ENCODE results near the gene POLR1H.

DNA sequence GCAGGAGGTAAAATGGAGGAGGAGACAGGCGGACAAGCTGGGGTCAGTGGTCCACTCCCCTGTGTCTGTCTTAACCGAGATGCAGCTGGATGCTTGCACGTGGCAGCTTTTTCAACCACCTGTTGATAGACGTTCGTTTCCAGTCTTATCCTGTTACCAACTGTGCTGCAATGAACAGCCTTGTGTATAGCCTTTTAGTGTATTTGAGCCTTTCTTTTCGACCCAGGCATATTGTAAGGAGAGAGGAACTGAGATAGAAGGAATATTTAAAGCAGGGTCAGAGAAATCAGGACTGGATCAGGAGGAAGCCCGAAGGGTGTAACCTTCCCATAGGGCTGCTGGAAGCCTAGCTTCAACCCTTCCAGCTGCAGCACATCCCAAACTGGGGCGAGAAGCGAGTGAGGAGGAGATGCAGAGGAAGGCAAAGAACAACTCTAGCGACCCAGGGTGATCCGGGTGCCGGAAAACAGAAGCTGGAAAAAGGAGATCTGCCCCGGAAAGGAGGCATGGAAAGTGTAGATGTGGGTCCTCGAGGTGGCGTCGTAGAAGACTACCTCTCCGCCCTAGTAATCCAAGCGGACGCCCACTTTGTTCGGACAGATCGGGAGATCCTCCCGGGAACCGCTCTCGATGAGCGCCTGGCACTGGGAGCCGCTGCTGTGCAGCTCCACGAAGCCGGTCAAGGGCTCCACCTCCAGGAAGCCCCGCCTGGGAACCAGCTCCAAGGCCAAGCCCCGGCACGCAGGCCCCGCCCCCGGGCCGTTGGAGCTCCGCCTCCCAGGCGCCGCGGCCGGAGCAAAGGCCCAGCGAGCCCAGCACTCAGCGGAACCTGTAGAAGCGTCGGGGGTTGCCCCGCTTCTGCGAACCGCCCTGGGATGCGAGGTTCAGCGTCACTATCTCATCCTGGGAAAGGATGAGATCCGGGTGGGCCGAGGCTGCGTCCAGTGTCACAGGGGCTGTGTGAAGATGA lies 40.7 kb downstream of the POLR1H start:
- TF ChIP-seq, protein P1, sequence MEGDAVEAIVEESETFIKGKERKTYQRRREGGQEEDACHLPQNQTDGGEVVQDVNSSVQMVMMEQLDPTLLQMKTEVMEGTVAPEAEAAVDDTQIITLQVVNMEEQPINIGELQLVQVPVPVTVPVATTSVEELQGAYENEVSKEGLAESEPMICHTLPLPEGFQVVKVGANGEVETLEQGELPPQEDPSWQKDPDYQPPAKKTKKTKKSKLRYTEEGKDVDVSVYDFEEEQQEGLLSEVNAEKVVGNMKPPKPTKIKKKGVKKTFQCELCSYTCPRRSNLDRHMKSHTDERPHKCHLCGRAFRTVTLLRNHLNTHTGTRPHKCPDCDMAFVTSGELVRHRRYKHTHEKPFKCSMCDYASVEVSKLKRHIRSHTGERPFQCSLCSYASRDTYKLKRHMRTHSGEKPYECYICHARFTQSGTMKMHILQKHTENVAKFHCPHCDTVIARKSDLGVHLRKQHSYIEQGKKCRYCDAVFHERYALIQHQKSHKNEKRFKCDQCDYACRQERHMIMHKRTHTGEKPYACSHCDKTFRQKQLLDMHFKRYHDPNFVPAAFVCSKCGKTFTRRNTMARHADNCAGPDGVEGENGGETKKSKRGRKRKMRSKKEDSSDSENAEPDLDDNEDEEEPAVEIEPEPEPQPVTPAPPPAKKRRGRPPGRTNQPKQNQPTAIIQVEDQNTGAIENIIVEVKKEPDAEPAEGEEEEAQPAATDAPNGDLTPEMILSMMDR (IDR thresholded peaks at IDR 0.05): peak in 2 of 4 experiments; percentile 1 to 48
- peak; percentile 38 for TF ChIP-seq POLR2AphosphoS5 (IDR thresholded peaks at IDR 0.05)
